Measurements from ENCODE around the gene MYBPH.

DNA sequence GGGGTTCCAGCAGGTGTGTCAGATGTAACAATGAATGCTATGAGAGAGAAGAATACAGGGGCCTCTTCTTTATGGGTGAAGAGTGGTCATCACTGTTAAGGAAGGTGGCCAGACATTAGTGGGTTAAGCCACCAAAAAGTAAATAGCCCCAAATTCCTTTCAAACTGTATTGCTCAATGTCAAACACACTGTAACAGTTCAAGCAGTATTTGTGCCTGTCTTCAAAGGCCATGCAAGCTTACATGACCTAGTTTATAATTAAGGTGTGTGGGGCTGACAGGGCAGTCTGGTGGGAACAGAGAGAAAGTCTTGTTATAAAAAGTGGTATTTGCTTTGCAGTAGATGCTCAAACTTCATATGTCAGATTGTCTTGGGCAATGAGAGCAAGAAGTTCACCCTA is 35.4 kb upstream of the MYBPH start:
- TF ChIP-seq, protein P1, sequence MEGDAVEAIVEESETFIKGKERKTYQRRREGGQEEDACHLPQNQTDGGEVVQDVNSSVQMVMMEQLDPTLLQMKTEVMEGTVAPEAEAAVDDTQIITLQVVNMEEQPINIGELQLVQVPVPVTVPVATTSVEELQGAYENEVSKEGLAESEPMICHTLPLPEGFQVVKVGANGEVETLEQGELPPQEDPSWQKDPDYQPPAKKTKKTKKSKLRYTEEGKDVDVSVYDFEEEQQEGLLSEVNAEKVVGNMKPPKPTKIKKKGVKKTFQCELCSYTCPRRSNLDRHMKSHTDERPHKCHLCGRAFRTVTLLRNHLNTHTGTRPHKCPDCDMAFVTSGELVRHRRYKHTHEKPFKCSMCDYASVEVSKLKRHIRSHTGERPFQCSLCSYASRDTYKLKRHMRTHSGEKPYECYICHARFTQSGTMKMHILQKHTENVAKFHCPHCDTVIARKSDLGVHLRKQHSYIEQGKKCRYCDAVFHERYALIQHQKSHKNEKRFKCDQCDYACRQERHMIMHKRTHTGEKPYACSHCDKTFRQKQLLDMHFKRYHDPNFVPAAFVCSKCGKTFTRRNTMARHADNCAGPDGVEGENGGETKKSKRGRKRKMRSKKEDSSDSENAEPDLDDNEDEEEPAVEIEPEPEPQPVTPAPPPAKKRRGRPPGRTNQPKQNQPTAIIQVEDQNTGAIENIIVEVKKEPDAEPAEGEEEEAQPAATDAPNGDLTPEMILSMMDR (conservative IDR thresholded peaks at IDR 0.05; ENCODE audit: low read depth in 2 of 2) = no peak
- TF ChIP-seq EZH2 (IDR thresholded peaks at IDR 0.05; ENCODE audit: low read depth, unreplicated experiment) (no peak), JUNB (IDR thresholded peaks at IDR 0.05; ENCODE audit: unreplicated experiment) (no peak), POLR2AphosphoS5 (IDR thresholded peaks at IDR 0.05; ENCODE audit: low read depth) (no peak), CREB1 (CRISPR knock-in tag; IDR thresholded peaks at IDR 0.05; ENCODE audit: low read depth) (no peak), EZH2phosphoT487 (IDR thresholded peaks at IDR 0.05; ENCODE audit: unreplicated experiment) (no peak), ZNF114 (CRISPR knock-in tag; IDR thresholded peaks at IDR 0.05) (no peak), NANOG (IDR thresholded peaks at IDR 0.05; ENCODE audit: borderline replicate concordance) (no peak), ZNF331 (CRISPR knock-in tag; IDR thresholded peaks at IDR 0.05; ENCODE audit: low read depth) (no peak)
- TF ChIP-seq, protein P2, sequence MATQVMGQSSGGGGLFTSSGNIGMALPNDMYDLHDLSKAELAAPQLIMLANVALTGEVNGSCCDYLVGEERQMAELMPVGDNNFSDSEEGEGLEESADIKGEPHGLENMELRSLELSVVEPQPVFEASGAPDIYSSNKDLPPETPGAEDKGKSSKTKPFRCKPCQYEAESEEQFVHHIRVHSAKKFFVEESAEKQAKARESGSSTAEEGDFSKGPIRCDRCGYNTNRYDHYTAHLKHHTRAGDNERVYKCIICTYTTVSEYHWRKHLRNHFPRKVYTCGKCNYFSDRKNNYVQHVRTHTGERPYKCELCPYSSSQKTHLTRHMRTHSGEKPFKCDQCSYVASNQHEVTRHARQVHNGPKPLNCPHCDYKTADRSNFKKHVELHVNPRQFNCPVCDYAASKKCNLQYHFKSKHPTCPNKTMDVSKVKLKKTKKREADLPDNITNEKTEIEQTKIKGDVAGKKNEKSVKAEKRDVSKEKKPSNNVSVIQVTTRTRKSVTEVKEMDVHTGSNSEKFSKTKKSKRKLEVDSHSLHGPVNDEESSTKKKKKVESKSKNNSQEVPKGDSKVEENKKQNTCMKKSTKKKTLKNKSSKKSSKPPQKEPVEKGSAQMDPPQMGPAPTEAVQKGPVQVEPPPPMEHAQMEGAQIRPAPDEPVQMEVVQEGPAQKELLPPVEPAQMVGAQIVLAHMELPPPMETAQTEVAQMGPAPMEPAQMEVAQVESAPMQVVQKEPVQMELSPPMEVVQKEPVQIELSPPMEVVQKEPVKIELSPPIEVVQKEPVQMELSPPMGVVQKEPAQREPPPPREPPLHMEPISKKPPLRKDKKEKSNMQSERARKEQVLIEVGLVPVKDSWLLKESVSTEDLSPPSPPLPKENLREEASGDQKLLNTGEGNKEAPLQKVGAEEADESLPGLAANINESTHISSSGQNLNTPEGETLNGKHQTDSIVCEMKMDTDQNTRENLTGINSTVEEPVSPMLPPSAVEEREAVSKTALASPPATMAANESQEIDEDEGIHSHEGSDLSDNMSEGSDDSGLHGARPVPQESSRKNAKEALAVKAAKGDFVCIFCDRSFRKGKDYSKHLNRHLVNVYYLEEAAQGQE (IDR thresholded peaks at IDR 0.05; ENCODE audit: unreplicated experiment) = no peak
- TF ChIP-seq, protein P3, sequence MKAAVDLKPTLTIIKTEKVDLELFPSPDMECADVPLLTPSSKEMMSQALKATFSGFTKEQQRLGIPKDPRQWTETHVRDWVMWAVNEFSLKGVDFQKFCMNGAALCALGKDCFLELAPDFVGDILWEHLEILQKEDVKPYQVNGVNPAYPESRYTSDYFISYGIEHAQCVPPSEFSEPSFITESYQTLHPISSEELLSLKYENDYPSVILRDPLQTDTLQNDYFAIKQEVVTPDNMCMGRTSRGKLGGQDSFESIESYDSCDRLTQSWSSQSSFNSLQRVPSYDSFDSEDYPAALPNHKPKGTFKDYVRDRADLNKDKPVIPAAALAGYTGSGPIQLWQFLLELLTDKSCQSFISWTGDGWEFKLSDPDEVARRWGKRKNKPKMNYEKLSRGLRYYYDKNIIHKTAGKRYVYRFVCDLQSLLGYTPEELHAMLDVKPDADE (IDR thresholded peaks at IDR 0.05) = no peak
